ENCODE results near the gene PLK3.
"Not testable (repeated sequence)": the region's sequence is repeated elsewhere in the genome, so short reads cannot be mapped to it uniquely, and the experiment has no call there.

The PLK3 gene

DNA sequence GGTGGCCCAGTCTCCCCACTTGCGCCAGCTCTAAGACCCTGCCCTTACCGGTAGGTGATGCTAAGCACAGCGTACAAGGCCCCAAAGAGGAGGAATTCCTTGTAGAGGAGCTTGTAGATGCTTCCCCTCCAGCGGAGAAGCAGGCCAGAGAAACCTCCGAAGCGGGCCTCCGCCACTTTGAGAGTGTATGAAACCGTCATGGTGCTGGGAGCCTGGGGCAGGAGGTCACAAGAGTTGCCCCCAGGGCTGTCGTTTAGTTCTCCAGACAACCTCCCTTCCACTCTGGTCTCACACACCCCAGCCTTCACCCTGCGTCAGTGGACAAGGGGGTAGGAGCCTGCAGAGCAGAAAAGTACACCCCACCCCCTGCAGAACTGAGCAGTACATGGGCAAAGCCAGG, 12.7 kb upstream of the PLK3 start:
- no peak for DNase-seq (ENCODE audit: low spot score)

DNA sequence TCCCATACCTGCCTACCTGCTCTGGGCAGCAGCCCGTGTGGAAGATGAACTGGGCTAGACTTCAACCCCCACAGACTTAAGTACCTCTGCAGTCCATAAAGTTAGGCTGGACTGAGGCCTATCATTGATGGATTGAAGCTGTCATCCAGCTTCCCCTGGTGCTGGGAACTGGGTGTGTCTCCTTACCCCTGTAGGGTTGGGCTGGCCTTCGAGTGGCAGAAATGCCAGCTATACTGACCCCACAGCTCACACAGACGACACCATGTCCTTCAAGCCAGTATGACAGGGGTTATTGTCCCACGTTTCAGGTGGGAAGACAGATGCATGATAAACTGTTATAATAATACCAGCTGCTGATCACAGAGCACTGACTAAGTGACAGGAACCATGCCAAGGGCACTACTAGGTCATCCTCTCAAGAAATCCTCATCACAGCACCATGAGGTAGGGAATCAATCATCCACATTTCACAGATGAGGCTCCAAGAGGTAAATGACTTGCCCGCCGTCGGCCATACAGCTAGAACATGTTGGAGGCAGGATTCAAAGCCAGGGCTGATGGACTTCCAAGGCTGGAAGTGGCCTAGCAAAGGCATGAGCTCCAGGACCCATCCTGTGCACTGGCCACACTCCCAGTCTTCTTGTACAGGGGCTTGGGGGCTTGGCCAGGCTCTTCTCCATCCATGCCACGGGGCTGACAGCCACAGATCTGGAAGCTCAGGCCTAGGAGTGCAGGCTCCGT, 11.9 kb upstream of the PLK3 start, which contains the start of gene BEST4:
Gene BEST4 (minus strand): TSS at position 51 of the 741 bp plus-strand sequence. CDS start 465 bp downstream, outside the sequence.
- DNase-seq (ENCODE audit: low spot score) = no peak

DNA sequence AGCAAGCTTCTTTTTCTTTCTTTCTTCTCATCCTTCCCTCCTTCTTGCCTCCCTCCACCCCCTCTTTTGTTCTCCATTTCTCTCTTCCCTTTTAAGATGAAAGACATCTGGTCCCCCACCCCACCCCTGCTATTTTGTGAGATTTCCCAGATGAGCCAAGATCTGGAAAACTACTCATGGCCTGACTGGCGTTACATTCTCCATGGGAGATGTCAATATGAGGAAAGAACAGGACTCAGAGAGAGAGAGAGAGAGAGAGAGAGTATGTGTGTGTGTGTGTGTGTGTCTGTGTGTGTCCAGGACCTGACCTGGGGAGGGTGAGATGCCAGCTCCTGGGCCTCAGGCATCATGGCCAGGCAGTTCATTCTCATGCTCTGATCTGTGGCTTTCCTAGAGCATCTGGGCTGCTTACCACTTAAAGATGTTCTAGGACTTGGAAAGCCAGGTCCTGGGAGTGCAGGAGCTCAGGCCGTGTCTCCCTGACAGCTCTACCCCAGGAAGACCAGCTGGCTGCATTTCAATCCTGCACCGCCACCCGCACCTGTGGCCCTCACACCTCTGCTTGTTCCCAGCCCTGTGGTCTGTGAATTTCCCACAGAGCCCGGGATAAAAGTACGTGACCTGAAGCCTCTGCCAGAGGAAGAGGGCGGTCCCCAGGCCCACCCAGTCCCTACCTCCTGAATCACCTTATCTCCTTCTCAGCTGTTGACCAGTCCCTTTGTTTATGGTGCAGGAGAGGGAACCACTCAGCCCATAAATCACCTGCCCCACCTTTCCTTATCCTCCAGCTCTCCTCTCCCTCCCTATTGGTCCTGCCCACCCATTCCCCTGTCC, 9.0 kb upstream of the PLK3 start:
- DNase-seq (ENCODE audit: low spot score) = no peak

- DNase-seq (ENCODE audit: low spot score) = no peak
These were observed 7.3 kb upstream of the PLK3 start for GRCh38 chr1:44792736-44793502.

- DNase-seq (ENCODE audit: low spot score) = not testable (repeated sequence)
These were observed 2.3 kb upstream of the PLK3 start for GRCh38 chr1:44797886-44798285.

- no peak for DNase-seq (ENCODE audit: low spot score)
These were observed 1.5 kb upstream of the PLK3 start for GRCh38 chr1:44798481-44799365.

GRCh38 chr1:44801491-44802305, 1.5 kb downstream of the PLK3 start:
- peak; percentile 67 for DNase-seq (ENCODE audit: low spot score)

GRCh38 chr1:44802306-44803061, 2.3 kb downstream of the PLK3 start:
- no peak for DNase-seq (ENCODE audit: low spot score)

DNA sequence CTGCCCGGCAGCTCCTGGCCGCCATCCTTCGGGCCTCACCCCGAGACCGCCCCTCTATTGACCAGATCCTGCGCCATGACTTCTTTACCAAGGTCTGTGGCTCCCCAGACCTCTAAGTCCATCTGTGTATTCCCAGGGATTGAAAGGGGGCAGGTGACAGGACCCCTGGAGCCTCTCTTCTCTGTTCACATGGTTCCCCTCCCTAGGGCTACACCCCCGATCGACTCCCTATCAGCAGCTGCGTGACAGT, 2.8 kb downstream of the PLK3 start:
- no peak for DNase-seq (ENCODE audit: low spot score)

DNA sequence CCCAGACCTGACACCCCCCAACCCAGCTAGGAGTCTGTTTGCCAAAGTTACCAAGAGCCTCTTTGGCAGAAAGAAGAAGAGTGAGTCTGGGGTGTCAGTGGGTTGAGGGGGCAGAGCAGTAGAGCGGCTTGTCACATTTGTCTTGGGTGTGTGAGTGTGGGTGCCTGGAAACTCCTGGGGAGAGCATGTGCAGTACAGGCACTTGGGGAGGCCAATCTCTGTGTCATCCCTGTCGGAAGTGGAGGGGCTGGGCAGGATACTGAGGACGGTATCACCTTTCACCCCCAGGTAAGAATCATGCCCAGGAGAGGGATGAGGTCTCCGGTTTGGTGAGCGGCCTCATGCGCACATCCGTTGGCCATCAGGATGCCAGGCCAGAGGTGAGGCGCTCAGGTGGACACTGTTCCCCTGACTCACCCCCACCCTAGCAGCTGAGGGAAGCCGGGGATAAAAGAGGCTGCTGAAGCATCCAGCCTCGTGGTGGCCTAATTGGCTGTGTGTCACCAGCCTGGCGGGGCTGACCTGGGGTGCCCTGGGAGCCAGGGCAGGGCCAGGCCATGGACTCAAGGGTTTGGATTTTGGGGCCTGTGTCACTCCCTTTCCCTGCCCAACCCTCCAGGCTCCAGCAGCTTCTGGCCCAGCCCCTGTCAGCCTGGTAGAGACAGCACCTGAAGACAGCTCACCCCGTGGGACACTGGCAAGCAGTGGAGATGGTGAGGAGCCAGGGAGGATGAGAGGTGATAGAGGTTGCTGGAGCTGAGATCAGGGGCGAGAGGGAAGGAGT, 3.3 kb downstream of the PLK3 start:
- DNase-seq (ENCODE audit: low spot score) = no peak

GRCh38 chr1:44805311-44806024, 5.3 kb downstream of the PLK3 start:
- DNase-seq (ENCODE audit: low spot score) = no peak

GRCh38 chr1:44806025-44806703, 6.0 kb downstream of the PLK3 start:
- DNase-seq (ENCODE audit: low spot score) = no peak

- no peak for DNase-seq (ENCODE audit: low spot score)
These were observed 6.7 kb downstream of the PLK3 start, which contains the start of gene DYNLT4 for GRCh38 chr1:44806704-44807363. TSS of gene DYNLT4 (minus strand) at chr1:44807351. CDS start at chr1:44806668, 683 bp downstream.

GRCh38 chr1:44807364-44808062, 7.3 kb downstream of the PLK3 start:
- peak; percentile 97 for DNase-seq (ENCODE audit: low spot score)

DNA sequence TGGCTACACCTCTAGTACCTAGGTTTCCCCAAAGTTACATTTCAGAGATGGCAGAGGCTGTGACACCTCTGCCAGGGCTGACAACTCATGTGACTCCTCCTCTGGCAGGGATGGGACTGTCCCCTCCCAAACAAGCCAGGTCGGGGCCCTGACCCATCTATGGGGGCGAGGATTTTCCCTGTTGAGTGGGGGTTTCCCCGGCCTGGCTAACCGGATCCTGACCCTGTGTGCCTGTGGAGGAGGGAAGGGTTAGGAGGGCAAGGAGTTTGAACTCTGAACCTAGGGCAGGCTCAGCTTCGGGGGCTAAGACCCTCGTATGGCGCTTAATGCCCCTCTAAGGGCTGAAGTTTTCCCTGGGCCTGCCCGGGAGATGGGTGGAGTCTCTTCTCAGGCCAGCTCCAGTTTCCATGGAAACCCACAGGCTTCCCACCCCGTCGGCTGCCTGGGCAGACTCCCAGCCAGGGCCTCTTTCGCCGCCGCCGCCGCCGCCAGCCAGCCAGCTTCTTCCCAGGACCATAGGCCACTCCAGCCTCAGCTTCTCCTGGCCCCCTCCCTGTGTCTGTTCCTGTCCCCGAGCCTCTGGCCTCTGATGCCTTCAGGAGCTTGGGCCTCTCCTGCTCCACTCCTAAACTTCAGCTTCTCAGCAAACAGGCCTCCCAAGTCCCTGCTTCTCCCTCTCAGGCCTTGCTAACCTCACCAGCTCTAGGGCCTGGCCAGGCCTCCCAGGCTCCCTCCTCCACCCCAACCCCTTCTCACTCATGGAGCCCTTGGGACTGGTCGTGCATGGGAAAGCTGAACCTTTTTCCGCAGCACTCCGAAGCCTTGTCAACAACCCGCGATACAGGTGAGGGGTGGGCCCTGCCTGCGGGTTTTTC, 8.1 kb downstream of the PLK3 start, which contains the start of gene BTBD19:
Gene BTBD19 (plus strand): TSS at position 461 of the 875 bp plus-strand sequence. CDS start 298 bp downstream, at position 759.
- DNase-seq (ENCODE audit: low spot score) = no peak

Data from CD4-positive, alpha-beta T cell treated with Interleukin-2 at 100 ng/mL for 4 hours (primary cell).